GM12872 (cell line): ENCODE results near the gene CCDC88A.

Experiments used
- TF ChIP-seq, protein P1 (sequence below): IDR thresholded peaks from 3 replicates; pipeline ENCODE4 v1.5.1; 2011; ENCODE audit warnings: low read depth, mild to moderate bottlenecking, low read length, moderate library complexity; ENCODE audit not compliant: insufficient read depth

Gene CCDC88A

DNA sequence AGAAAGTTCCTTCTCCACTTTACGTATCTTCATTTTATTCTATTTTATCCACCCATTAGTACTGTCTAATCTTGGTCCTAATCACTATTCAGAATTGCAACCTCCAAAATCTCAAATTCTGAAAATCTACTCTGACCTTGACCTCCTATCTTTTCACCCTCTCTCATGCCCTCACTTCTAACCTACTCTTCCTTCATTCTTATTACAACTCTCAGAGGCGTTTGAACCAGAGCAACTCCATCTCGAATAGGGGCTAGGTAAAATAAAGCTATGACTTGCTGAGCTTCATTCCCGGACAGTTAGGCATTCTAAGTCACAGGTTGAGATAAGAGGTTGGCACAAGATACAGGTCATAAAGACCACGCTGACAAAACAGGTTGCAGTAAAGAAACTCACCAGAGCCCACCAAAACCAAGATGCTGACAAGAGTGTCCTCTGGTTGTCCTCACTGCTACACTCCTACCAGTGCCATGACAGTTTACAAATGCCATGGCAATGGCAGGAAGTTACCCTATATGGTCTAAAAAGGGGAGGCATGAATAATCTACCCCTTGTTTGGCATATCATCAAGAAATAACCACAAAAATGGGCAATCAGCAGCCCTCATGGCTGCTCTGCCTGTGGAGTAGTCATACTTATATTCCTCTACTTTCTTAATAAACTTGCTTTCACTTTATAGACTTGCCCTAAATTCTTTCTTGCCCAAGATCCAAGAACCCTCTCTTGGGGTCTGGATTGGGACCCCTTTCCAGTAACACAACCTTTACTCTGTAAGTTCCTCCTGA lies 11.4 kb downstream of the CCDC88A start:
- TF ChIP-seq, protein P1, sequence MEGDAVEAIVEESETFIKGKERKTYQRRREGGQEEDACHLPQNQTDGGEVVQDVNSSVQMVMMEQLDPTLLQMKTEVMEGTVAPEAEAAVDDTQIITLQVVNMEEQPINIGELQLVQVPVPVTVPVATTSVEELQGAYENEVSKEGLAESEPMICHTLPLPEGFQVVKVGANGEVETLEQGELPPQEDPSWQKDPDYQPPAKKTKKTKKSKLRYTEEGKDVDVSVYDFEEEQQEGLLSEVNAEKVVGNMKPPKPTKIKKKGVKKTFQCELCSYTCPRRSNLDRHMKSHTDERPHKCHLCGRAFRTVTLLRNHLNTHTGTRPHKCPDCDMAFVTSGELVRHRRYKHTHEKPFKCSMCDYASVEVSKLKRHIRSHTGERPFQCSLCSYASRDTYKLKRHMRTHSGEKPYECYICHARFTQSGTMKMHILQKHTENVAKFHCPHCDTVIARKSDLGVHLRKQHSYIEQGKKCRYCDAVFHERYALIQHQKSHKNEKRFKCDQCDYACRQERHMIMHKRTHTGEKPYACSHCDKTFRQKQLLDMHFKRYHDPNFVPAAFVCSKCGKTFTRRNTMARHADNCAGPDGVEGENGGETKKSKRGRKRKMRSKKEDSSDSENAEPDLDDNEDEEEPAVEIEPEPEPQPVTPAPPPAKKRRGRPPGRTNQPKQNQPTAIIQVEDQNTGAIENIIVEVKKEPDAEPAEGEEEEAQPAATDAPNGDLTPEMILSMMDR = no peak

DNA sequence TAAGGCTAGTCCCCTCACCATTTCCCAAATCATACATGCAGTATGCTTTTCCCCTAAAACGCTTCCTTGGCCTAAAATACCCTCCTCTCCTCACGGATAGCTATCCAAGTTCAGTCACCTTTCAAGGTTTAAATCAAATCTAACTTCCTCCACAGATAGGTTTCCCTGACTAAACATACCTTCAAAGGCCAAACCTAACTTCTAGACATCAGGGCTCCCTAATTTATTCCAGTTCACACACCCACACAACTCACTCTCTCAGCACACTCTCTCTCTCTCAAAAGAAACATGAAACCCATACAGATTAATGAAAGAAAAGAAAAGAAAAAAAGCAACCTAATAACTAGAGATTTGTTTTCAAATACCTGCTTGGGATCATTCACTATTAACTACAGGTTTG lies 14.5 kb downstream of the CCDC88A start:
- TF ChIP-seq, protein P1 = no peak

DNA sequence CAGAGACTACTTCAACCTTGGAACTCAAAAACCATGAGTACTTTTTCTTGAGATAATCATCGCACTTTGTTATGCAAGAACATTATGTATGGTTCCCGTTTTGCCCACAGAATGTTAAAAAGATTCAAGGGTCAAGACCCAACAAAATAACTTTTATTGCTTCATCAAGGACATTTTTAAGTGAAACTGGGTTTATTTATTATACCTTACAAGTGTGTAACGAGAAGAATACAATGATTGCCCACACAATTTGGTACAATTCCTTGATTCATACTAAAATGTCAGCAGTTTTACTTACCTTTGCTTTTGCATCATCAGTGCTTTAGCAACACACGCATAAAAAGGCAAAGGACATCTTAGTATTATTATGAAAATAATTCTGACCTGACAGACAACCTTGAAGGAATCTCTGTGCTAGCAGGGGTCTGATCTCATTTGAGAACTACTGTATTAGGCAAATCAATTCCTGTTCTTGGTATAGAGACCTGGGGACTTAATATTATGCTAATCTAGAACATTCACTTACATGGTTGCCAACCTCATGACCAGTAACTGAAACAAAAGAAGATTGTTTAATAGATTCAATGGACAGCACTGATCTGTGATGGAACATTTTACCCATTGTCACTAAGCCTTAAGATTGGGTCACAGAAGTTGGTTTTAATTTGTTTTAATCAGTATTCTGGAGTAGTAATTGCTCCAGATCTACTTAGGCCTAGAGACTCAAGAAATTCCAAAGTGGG lies 16.2 kb downstream of the CCDC88A start:
- TF ChIP-seq, protein P1 = no peak

DNA sequence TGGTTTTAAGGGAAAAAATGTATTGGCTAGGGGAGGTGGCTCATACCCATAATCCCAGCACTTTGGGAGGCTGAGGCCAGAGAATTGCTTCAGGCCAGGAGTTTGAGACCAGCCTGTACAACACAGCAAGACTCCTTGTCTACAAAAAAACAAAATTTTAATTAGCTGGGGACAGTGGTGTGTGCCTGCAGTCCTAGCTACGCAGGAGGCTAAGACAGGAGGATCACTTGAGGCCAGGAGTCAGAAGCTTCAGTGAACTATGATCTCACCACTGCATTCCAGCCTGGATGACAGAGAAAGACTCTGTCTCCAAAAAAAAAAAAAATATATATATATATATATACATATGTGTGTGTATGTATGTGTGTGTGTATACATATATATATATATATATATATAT lies 18.5 kb downstream of the CCDC88A start:
- TF ChIP-seq, protein P1 = no peak

DNA sequence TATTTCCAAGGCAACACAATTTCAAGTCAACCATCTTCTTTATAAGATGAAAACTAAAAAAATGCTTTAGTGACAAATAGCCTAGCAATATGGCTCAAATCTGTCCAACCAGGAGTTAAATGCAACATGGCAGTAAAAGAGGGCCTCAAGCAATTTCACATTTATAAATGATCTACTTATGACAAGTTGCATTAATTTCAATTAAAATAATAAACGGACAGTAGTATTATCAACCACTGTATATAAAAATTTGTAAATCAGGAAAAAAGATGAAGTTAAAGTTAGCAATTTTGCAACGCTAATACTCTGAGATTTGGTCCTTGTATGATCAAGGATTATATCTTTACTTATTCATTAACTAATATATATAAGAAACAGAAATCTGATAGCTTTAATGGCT lies 19.3 kb downstream of the CCDC88A start:
- TF ChIP-seq, protein P1 = no peak

DNA sequence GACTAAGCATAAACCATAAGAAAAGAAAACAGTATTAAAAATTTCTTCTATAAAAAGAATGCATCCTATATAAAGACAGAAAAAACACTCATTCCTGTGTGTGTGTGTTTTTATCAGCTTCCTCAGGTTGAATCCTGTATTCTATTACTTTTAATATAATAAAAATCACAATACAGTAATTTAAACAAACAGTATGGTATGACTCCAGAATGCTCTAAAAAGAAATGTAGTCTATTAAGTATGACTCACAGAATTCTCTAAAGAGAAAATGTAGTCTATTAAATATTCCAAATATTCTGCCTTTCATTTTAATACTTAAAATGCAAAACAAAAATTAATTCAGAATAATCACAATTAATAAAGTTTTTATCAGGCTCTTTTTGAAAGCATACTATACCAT lies 19.8 kb downstream of the CCDC88A start:
- TF ChIP-seq, protein P1 = no peak

DNA sequence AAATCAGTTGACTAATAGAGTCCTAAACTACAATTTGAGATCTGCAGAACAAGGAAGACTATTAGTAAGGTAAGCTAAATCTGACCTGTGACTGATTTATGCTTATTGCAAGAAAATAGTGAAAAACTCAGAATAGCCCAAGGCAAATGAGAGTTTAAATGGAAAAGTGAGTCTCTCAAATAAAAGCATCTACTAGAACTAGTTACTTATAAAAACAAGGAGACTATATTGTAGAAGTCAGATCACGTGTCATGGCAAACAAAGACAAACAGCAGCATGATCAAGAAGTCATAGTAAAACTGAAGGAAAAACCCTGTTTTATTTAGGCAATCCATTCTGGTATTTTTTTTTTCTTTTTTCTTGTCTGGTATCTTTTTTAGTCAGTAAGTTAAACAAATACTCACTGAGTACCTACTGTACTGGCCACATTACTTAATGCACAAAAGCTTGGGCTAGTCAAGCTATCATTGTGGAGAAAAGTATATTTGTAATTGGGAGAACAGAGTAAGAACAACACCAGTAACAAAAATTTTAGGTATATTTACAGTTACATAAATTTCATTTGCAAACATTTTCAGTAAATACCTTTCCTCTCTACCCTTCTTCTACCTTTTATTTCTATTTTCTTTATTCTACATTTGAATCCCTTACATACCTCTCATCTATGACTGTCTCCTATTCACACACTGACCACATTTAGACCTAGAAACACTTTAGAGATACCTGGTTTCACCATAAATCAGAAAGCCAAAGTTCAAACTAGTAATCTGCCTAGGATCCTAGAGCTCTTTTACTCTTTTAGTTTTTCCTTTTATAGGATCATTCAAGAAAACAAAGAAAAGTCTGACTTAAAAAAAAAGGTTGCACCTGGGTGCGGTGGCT lies 23.7 kb downstream of the CCDC88A start:
- TF ChIP-seq, protein P1 = no peak
